Spleen (tissue), 11 donors: ENCODE measurements around the gene CANT1. TPM values are rescaled to one million over a fixed set of nuclear protein-coding genes. Genes with fewer than 3 reads are reported as not detected.

Experiments
- DNase-seq: peaks from one replicate; pipeline ENCODE4 v3.0.0-alpha.2; 2020
- H3K27ac ChIP-seq, 8 donors: fragments of 200-600 bp; sonication (generic) in 7 of 8; 1 replicate in 4 of 8; 2 replicates in 4 of 8; pipeline versions ENCODE4 v1.5.0 to v1.8.0; 2016 to 2021; ENCODE audit warnings: inconsistent platforms in 4 of 8, mild to moderate bottlenecking in 4 of 8, moderate library complexity in 1 of 8
- H3K27me3 ChIP-seq, 7 donors: fragments of 200-600 bp; sonication (generic) in 6 of 7; replicated peaks in 1 of 7; 1 replicate in 4 of 7; 2 replicates in 3 of 7; pipeline versions ENCODE4 v1.5.0 to v1.8.0; 2016 to 2021; ENCODE audit warnings: inconsistent platforms in 3 of 7, mild to moderate bottlenecking in 1 of 7
- H3K36me3 ChIP-seq, 6 donors: fragments of 200-600 bp; sonication (generic) in 5 of 6; 1 replicate in 4 of 6; 2 replicates in 2 of 6; pipeline versions ENCODE4 v1.5.0 to v1.8.0; 2016 to 2021; ENCODE audit warnings: inconsistent platforms in 2 of 6
- H3K4me1 ChIP-seq, 6 donors: fragments of 200-600 bp; sonication (generic) in 5 of 6; 1 replicate in 3 of 6; 2 replicates in 3 of 6; pipeline versions ENCODE4 v1.5.0 to v1.8.0; 2016 to 2021; ENCODE audit warnings: inconsistent platforms in 3 of 6
- H3K4me3 ChIP-seq, 8 donors: fragments of 200-600 bp; sonication (generic) in 7 of 8; 1 replicate in 4 of 8; 2 replicates in 4 of 8; pipeline versions ENCODE4 v1.5.0 to v1.8.0; 2016 to 2021; ENCODE audit warnings: inconsistent platforms in 4 of 8, mild to moderate bottlenecking in 4 of 8, moderate library complexity in 2 of 8
- H3K9me3 ChIP-seq, 8 donors: fragments of 200-600 bp; sonication (generic) in 7 of 8; 1 replicate in 4 of 8; 2 replicates in 4 of 8; pipeline versions ENCODE4 v1.5.0 to v1.8.0; 2016 to 2021; ENCODE audit warnings: inconsistent platforms in 4 of 8
- CTCF ChIP-seq, 11 experiments: fragments of 200-600 bp in 7 of 11; fragments of 450-650 bp in 4 of 11; sonication (generic) in 4 of 11; IDR thresholded peaks in 8 of 11; conservative IDR thresholded peaks in 3 of 11; 1 replicate in 7 of 11; 2 replicates in 4 of 11; pipeline versions ENCODE4 v1.4.0 to v1.8.0; 2016 to 2021; ENCODE audit warnings: antibody characterized with exemption in 11 of 11, inconsistent platforms in 4 of 11, mild to moderate bottlenecking in 1 of 11
- POLR2A ChIP-seq, 3 donors: fragments of 450-650 bp; IDR thresholded peaks; one replicate each; pipeline ENCODE4 v1.5.1; 2017; ENCODE audit warnings: antibody characterized with exemption in 3 of 3, mild to moderate bottlenecking in 1 of 3
- POLR2AphosphoS5 ChIP-seq, 3 donors: sonication (generic); formaldehyde crosslinking; IDR thresholded peaks; one replicate each; pipeline ENCODE4 v1.5.1; 2017; ENCODE audit warnings: antibody characterized with exemption in 3 of 3
- WGBS, 5 donors: extraction: QIAGEN DNeasy Blood & Tissue Kit in 3 of 5; methylation state at CpG; one replicate each; pipeline versions ENCODE4 v1.1.5 to v1.1.7; 2013 to 2018; 5-methylcytosine and 5-hydroxymethylcytosine counted together
- intact Hi-C: fragments of 100-400 bp; cut with DNase I; formaldehyde crosslinking; loops from one replicate; pipeline ENCODE4 v1.15.0; 2023; ENCODE audit warnings: low total_unique reads
- polyA plus RNA-seq, 3 donors: library from polyadenylated mRNA; stranded (reverse); fragments of 200-250 nt; gene quantifications; one replicate each; pipeline ENCODE4 v1.2.1, GENCODE V29; 2013
- total RNA-seq, 7 donors: library from RNA; depleted of rRNA in 3 of 7; stranded (reverse); fragments of >200 nt in 3 of 7; fragmentation: NEBNext Ultra II Directional in 4 of 7; extraction: Animal tissue kit (Norgen Biotek cat#: 25700) in 4 of 7; gene quantifications; one replicate each; pipeline versions ENCODE4 v1.1.0 to v1.2.1, GENCODE V29; 2016 to 2021
- donor health status: healthy with polysubstance abuse.
- donor health status: DM: no; HTN: no; CAD: no; lungs with moderate emphysema.
- donor health status: DM: no; HTN: no; CAD: no.
- donor health status: Bipolar disorder and iron deficiency.
- donor health status: healthy.
- donor health status: DM: no; HTN: no; CAD: no.
- donor health status: DM: yes; HTN: yes; CAD: no.

The CANT1 gene
- total and polyA plus RNA-seq, 10 donors: 11.2 to 76.6 (median 50.2) TPM

GRCh38 chr17:79043191-79043930, 33.8 kb upstream of the CANT1 start:
- 76 to 94% (median 92%) methylated on average over 10 of the region's 10 CpGs for WGBS, 5 donors
- Histone ChIP-seq H3K4me3 (no peak overlapping the region), H3K27ac (no peak overlapping the region), H3K36me3 (peaks cover 0 to 9% (median 0%) of the 10 kb centered on the region in 6 donors), H3K4me1 (peaks cover 4 to 64% (median 30%) of the 10 kb centered on the region in 6 donors), H3K9me3 (no peaks in the 10 kb centered on the region), H3K27me3 (peaks cover 0 to 30% (median 0%) of the 10 kb centered on the region in 7 donors)
- intact Hi-C loops: no loop called here
- DNase-seq: no peak
- TF ChIP-seq CTCF (IDR thresholded peaks at IDR 0.05 in 8 of 11, conservative IDR thresholded peaks at IDR 0.05 in 3 of 11) (no peak), POLR2AphosphoS5 (IDR thresholded peaks at IDR 0.05) (no peak), POLR2A (IDR thresholded peaks at IDR 0.05) (no peak)

- TF ChIP-seq POLR2A (IDR thresholded peaks at IDR 0.05) (no peak), POLR2AphosphoS5 (IDR thresholded peaks at IDR 0.05) (peak in 2 of 3 donors; percentile 44 to 55), CTCF (IDR thresholded peaks at IDR 0.05 in 8 of 11, conservative IDR thresholded peaks at IDR 0.05 in 3 of 11) (peak; percentile 69 to 93 (median 88))
Observed at GRCh38 chr17:79042421-79043190, 33.0 kb upstream of the CANT1 start.

GRCh38 chr17:79041723-79042420, 32.3 kb upstream of the CANT1 start:
- intact Hi-C loops: no loop called here
- TF ChIP-seq POLR2AphosphoS5 (IDR thresholded peaks at IDR 0.05) (peak in 1 of 3 donors; percentile 23), POLR2A (IDR thresholded peaks at IDR 0.05) (no peak)
- Histone ChIP-seq H3K4me3 (no peak overlapping the region), H3K27me3 (peaks cover 0 to 27% (median 0%) of the 10 kb centered on the region in 7 donors), H3K36me3 (no peaks in the 10 kb centered on the region), H3K27ac (peak overlapping the region in 1 of 8 donors; percentile 28), H3K9me3 (no peaks in the 10 kb centered on the region), H3K4me1 (peaks cover 5 to 56% (median 24%) of the 10 kb centered on the region in 6 donors)
- DNase-seq: peak; percentile 18
- WGBS, 5 donors: 87 to 92% (median 90%) methylated on average over 29 of the region's 29 CpGs

More at GRCh38 chr17:79042421-79043190, 33.0 kb upstream of the CANT1 start:
- Histone ChIP-seq H3K4me3 (no peak overlapping the region), H3K9me3 (no peaks in the 10 kb centered on the region), H3K27ac (no peak overlapping the region), H3K4me1 (peaks cover 4 to 61% (median 27%) of the 10 kb centered on the region in 6 donors), H3K36me3 (peaks cover 0 to 3% (median 0%) of the 10 kb centered on the region in 6 donors), H3K27me3 (peaks cover 0 to 30% (median 0%) of the 10 kb centered on the region in 7 donors)
- 60 to 95% (median 61%) methylated on average over 6 to 13 of the region's 13 CpGs for WGBS, 5 donors
- intact Hi-C loops: no loop called here
- peak; percentile 90 for DNase-seq

- no peak for TF ChIP-seq POLR2A (IDR thresholded peaks at IDR 0.05)
- TF ChIP-seq CTCF (IDR thresholded peaks at IDR 0.05 in 8 of 11, conservative IDR thresholded peaks at IDR 0.05 in 3 of 11): no peak
- no peak for TF ChIP-seq POLR2AphosphoS5 (IDR thresholded peaks at IDR 0.05)
- Histone ChIP-seq H3K36me3 (no peaks in the 10 kb centered on the region), H3K4me3 (no peak overlapping the region), H3K9me3 (no peaks in the 10 kb centered on the region), H3K27me3 (peaks cover 0 to 19% (median 0%) of the 10 kb centered on the region in 7 donors), H3K27ac (no peak overlapping the region), H3K4me1 (peaks cover 7 to 56% (median 25%) of the 10 kb centered on the region in 6 donors)
- WGBS, 5 donors: 87 to 94% (median 90%) methylated on average over 11 to 13 of the region's 13 CpGs
- DNase-seq: peak; percentile 50
- intact Hi-C loops: no loop called here
Observed at GRCh38 chr17:79041041-79041570, 31.5 kb upstream of the CANT1 start.
